GM12872 (cell line): ENCODE measurements around the gene PREP.

Experiments used
- TF ChIP-seq, protein P1 (sequence below): IDR thresholded peaks from 3 replicates; pipeline ENCODE4 v1.5.1; 2011; ENCODE audit warnings: low read depth, mild to moderate bottlenecking, low read length, moderate library complexity; ENCODE audit not compliant: insufficient read depth

The PREP gene

GRCh38 chr6:105263685-105264610, 138.9 kb downstream of the PREP start:
- TF ChIP-seq, protein P1, sequence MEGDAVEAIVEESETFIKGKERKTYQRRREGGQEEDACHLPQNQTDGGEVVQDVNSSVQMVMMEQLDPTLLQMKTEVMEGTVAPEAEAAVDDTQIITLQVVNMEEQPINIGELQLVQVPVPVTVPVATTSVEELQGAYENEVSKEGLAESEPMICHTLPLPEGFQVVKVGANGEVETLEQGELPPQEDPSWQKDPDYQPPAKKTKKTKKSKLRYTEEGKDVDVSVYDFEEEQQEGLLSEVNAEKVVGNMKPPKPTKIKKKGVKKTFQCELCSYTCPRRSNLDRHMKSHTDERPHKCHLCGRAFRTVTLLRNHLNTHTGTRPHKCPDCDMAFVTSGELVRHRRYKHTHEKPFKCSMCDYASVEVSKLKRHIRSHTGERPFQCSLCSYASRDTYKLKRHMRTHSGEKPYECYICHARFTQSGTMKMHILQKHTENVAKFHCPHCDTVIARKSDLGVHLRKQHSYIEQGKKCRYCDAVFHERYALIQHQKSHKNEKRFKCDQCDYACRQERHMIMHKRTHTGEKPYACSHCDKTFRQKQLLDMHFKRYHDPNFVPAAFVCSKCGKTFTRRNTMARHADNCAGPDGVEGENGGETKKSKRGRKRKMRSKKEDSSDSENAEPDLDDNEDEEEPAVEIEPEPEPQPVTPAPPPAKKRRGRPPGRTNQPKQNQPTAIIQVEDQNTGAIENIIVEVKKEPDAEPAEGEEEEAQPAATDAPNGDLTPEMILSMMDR, result no peak

DNA sequence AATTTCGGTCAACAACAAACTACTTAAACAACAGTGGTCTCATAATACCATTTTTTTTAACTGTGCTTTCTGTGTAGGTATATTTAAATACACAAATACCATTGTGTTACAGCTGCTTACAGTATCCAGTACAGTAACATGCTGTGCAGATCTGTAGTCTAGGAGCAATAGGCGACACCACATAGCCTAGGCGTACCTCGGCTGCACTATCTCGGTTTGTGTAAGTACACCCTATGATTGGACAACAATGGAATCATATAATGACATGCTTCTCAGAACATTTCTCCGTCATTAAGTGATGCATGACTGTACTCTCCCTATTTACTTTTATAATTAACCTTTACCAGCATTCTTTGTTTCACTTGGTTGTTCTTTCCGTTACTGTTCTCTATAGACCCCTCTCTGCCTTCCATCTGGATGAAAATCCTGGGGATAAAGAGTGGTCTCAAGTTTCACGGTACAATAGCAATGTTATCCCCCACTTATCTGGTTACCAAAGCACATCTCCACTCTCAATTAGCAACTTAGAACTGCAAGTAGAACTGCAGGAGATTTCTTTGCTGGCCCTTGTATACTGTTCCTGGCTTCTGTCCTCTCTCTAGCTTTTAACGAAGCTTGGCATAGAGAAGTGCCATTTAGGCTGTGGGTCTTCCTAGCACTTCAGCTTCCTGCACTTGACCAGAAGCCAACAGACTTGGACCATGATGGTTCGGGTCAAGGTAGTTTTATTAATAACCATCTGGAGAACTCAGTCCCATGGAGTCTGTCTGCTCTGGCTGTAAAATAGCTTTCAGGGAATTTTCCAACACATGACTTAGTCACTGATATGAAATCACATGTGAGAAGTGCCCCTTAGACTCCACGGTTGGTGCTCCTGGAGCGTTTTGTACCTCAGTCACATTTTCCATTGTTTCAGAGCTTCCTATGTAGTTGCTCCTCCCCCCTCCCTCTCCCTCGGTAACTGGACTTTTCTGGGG, 142.7 kb downstream of the PREP start:
- TF ChIP-seq, protein P1, result no peak

DNA sequence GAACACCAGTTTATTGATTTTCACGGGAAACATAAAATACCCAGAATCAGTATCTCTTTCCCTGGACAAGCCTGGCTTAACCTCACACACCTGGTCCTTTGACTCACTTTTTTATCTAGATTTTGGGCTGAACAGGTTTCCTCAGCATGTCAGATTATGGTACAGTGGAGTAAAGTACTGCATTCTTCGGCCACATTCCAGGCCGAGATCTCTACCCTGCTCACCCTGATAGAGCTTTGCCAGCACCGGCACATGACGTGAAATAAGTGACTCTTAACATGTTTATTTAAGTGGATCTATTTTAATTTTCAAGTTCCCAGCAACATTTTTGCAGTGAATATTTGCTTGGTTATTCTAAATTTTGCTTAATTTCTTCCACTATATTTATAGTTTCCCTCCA, 144.1 kb downstream of the PREP start:
- TF ChIP-seq, protein P1, result no peak

DNA sequence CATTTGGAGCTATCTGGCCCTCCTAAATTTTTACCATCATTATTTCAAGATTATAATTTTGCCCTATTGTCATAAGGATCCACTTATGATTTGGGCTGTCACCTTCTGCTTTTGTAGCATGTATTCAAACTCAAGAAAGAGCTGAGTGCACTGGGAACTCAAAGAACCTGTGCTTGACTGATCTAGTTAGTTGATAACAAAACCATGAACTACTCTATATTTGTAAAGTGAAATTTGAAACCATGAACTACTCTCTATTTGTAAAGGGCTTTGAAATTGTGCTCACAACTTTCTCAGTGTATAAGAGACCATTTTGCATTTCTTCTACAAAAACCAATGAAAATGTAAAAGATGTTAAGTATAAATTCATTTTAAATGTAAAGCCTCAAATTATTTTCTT, 145.5 kb downstream of the PREP start:
- TF ChIP-seq, protein P1, result no peak

DNA sequence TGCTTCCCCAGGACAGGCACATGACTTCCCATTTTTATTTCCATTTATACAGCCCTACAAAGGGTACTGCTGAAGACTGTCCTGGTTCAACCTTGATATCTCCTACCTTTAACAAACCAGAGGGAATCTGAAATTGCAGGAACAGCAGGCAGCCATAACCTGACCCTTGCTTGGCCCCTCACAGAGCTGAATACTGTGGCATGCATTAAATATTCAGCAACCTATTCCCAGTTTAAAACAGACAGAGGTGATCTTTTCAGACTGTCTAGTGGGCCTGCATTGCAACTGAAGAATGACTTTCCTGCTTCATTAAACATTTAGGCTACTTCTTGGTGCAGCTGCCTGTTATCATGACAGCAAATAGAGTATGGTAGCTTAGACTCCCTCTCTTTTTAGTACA, 146.3 kb downstream of the PREP start:
- TF ChIP-seq, protein P1, result no peak

- TF ChIP-seq, protein P1, result no peak
Observed at GRCh38 chr6:105253787-105254186, 149.1 kb downstream of the PREP start.

DNA sequence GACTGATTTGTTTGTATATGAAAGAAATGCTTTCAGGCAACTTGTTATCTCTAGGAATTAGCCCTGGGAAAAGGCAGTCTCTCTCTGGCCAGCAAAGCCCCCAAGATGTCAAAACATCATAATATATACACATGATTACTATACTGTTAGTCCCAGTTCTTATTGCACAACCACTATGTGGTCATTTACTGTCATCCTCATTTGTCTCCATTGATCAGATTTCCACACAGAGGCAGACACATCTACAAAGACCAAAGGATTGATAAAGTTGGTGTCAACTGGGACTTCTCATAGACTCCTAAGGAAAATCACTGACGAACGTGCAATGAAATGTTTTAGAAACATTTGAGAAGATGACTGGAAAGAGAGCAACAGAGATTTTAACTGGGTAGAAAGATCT, 151.2 kb downstream of the PREP start:
- TF ChIP-seq, protein P1, result no peak
